8988T (cell line): ENCODE measurements around the gene CNFN.
"Not testable (repeated sequence)": the region's sequence is repeated elsewhere in the genome, so short reads cannot be mapped to it uniquely, and the experiment has no call there.

Experiments
- DNase-seq: peaks from one replicate; pipeline ENCODE4 v3.0.0; 2011

The CNFN gene

GRCh38 chr19:42348211-42348610, 41.9 kb downstream of the CNFN start:
- DNase-seq = no peak

- DNase-seq = no peak
Observed at GRCh38 chr19:42345191-42345812, 44.8 kb downstream of the CNFN start.

GRCh38 chr19:42344336-42344893, 45.7 kb downstream of the CNFN start:
- DNase-seq = no peak

GRCh38 chr19:42343344-42344110, 46.6 kb downstream of the CNFN start:
- DNase-seq = no peak

- DNase-seq = not testable (repeated sequence)
Observed at GRCh38 chr19:42339922-42340321, 50.2 kb downstream of the CNFN start.

GRCh38 chr19:42339126-42339860, 50.8 kb downstream of the CNFN start:
- DNase-seq = not testable (repeated sequence)
